Left lung (tissue), 10 donors: Measurements from ENCODE around the gene WFS1. TPM values are rescaled to one million over a fixed set of nuclear protein-coding genes. Genes with fewer than 3 reads are reported as not detected.

Experiments
- ATAC-seq: fragments of 200-7000 bp; cut with Tn5 transposase; one replicate; pipeline ENCODE4 v1.9.1; 2020; ENCODE audit warnings: moderate library complexity
- DNase-seq, 4 donors: peaks; one replicate each; pipeline ENCODE4 v3.0.0-alpha.2; 2013 to 2020
- H3K27ac ChIP-seq, 2 donors: fragments of 200-600 bp; sonication (generic) in 1 of 2; one replicate each; pipeline versions ENCODE4 v1.5.0 to v1.8.0; 2020 to 2021
- H3K27me3 ChIP-seq, 2 donors: fragments of 200-600 bp; sonication (generic) in 1 of 2; one replicate each; pipeline versions ENCODE4 v1.5.0 to v1.8.0; 2020 to 2021
- H3K36me3 ChIP-seq, 2 donors: fragments of 200-600 bp; sonication (generic) in 1 of 2; one replicate each; pipeline versions ENCODE4 v1.5.0 to v1.8.0; 2020 to 2021
- H3K4me1 ChIP-seq, 2 donors: fragments of 200-600 bp; one replicate each; pipeline ENCODE4 v1.8.0; 2021
- H3K4me3 ChIP-seq, 2 donors: fragments of 200-600 bp; sonication (generic) in 1 of 2; one replicate each; pipeline versions ENCODE4 v1.5.0 to v1.8.0; 2020 to 2021; ENCODE audit warnings: mild to moderate bottlenecking in 1 of 2
- H3K9me3 ChIP-seq, 2 donors: fragments of 200-600 bp; sonication (generic) in 1 of 2; one replicate each; pipeline versions ENCODE4 v1.5.0 to v1.8.0; 2020 to 2021
- CTCF ChIP-seq, 2 donors: fragments of 200-600 bp; sonication (generic) in 1 of 2; IDR thresholded peaks; one replicate each; pipeline versions ENCODE4 v1.5.0 to v1.8.0; 2021; ENCODE audit warnings: antibody characterized with exemption in 2 of 2
- intact Hi-C, 2 donors: fragments of 100-400 bp; cut with DNase I; formaldehyde crosslinking; loops; one replicate each; pipeline versions ENCODE4 v1.11.2 to v1.14.2; 2022
- polyA plus RNA-seq, 6 donors: library from polyadenylated mRNA; unstranded; fragments of 120-200 nt; gene quantifications; one replicate each; pipeline ENCODE4 v1.2.1, GENCODE V29; 2013; ENCODE audit not compliant: insufficient read length in 6 of 6
- total RNA-seq, 2 donors: library from RNA; stranded (reverse); fragmentation: NEBNext Ultra II Directional; extraction: Animal tissue kit (Norgen Biotek cat#: 25700); gene quantifications; one replicate each; pipeline ENCODE4 v1.2.1, GENCODE V29; 2021
- donor health status: DM: no; HTN: yes; CAD: no.
- donor health status: DM: no; HTN: no; CAD: no.

Gene WFS1
- total and polyA plus RNA-seq, 8 donors: 33.8 to 103 (median 39.9) TPM

- Histone ChIP-seq H3K36me3 (no peaks in the 10 kb centered on the region), H3K27me3 (peaks cover 10 to 70% of the 10 kb centered on the region in 2 donors), H3K27ac (no peak overlapping the region), H3K9me3 (peaks cover 0 to 12% of the 10 kb centered on the region in 2 donors), H3K4me1 (no peaks in the 10 kb centered on the region), H3K4me3 (no peak overlapping the region)
- ATAC-seq: no peak
- DNase-seq: no peak
- intact Hi-C loops: no loop called here
- TF ChIP-seq CTCF (IDR thresholded peaks at IDR 0.05): no peak
These were observed 27.2 kb upstream of the WFS1 start for GRCh38 chr4:6242271-6243029.

- Histone ChIP-seq H3K27me3 (peaks cover 14 to 85% of the 10 kb centered on the region in 2 donors), H3K9me3 (peaks cover 0 to 12% of the 10 kb centered on the region in 2 donors), H3K4me1 (no peaks in the 10 kb centered on the region), H3K36me3 (no peaks in the 10 kb centered on the region), H3K4me3 (no peak overlapping the region), H3K27ac (no peak overlapping the region)
- no peak for TF ChIP-seq CTCF (IDR thresholded peaks at IDR 0.05)
- ATAC-seq (peak; percentile 18), DNase-seq (peak in 1 of 4 donors; percentile 37)
- intact Hi-C loops: loop anchor here in 1 of 2 donors (5.0 kb wide), 1 partner anchor 87 kb away; no protein-coding TSS in a partner anchor
These were observed 24.1 kb upstream of the WFS1 start for GRCh38 chr4:6245246-6246169.

GRCh38 chr4:6246170-6246634, 23.4 kb upstream of the WFS1 start:
- Histone ChIP-seq H3K27me3 (peaks cover 14 to 85% of the 10 kb centered on the region in 2 donors), H3K4me3 (no peak overlapping the region), H3K9me3 (peaks cover 0 to 12% of the 10 kb centered on the region in 2 donors), H3K36me3 (no peaks in the 10 kb centered on the region), H3K27ac (no peak overlapping the region), H3K4me1 (no peaks in the 10 kb centered on the region)
- no peak for TF ChIP-seq CTCF (IDR thresholded peaks at IDR 0.05)
- ATAC-seq: no peak
- no peak for DNase-seq
- intact Hi-C loops: loop anchor here in 1 of 2 donors (5.0 kb wide), 1 partner anchor 86 kb away; no protein-coding TSS in a partner anchor

GRCh38 chr4:6248394-6248793, 21.3 kb upstream of the WFS1 start:
- ATAC-seq: no peak

More at GRCh38 chr4:6248394-6248793, 21.3 kb upstream of the WFS1 start:
- H3K36me3 ChIP-seq: no peaks in the 10 kb centered on the region
- peaks cover 14 to 71% of the 10 kb centered on the region in 2 donors for H3K27me3 ChIP-seq
- H3K4me1 ChIP-seq: no peaks in the 10 kb centered on the region
- TF ChIP-seq CTCF (IDR thresholded peaks at IDR 0.05): no peak
- no peak overlapping the region for H3K4me3 ChIP-seq
- intact Hi-C loops: loop anchor here in 1 of 2 donors (5.0 kb wide), 1 partner anchor 84 kb away; no protein-coding TSS in a partner anchor
- no peak for DNase-seq
- H3K9me3 ChIP-seq: peaks cover 0 to 12% of the 10 kb centered on the region in 2 donors
- H3K27ac ChIP-seq: no peak overlapping the region
